Measurements from ENCODE around the gene CNOT3. TPM values are rescaled to one million over a fixed set of nuclear protein-coding genes. Genes with fewer than 3 reads are reported as not detected.

The CNOT3 gene
- total RNA-seq, 1 experiment from 2014 or later = 91.2 TPM

DNA sequence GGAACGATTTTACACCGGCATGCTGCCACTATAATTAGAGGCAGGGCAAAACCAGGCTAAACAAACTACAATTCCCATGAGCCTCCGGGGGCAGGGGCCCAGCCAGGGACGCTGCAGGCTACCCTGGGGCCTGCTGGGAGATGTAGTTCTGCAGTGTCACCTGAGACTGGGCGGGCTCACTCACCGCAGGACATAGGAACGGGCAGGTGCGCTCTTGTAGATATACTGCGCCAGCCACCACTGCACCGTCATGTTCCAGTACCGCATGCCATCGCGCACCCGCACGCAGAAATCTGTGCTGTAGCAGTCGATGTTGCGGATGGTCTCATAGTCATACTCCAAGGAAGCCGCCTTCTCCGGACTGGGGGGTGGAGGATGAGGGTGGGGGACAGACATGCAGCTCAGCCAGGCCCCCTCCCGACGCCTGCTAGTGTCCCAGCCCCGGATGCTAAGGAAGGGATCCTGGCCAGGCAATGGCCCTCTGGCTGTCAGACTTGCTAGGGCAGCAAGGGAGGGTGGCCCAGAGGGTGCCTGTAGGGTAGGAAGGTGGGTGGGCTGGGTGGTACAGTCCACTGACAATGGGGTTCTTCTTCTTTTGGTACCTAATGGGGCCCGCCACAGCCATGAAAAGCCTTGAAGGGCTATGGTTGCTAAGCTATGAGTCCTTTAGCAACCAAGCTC lies 41.2 kb downstream of the CNOT3 start:
- Histone ChIP-seq H4K20me1 (ENCODE audit: control insufficient read depth, insufficient read depth, insufficient read length) (no peaks in the 10 kb centered on the region), H4K5ac (ENCODE audit: insufficient read length, low read depth, low read length) (no peak overlapping the region), H3K56ac (ENCODE audit: insufficient read length, low read depth, low read length) (no peak overlapping the region), H3K9ac (ENCODE audit: extremely low read depth, insufficient read length, low read length) (no peak overlapping the region), H3K23me2 (ENCODE audit: insufficient read length, low read depth, low read length, poor library complexity, severe bottlenecking) (no peaks in the 10 kb centered on the region), H3T11ph (ENCODE audit: low read length) (no peak overlapping the region), H3K18ac (ENCODE audit: insufficient read length, low read depth, low read length) (no peak overlapping the region), H2AK5ac (ENCODE audit: insufficient read length, low read length) (no peak overlapping the region), H4K8ac (replicated peaks; ENCODE audit: insufficient read length, low read depth, low read length) (no peak overlapping the region), H2BK20ac (ENCODE audit: low read depth, low read length, poor library complexity, severe bottlenecking) (no peak overlapping the region), H3K27me3 (ENCODE audit: insufficient read depth, low read length) (no peaks in the 10 kb centered on the region), H3K27ac (ENCODE audit: insufficient read length, low read depth, low read length) (no peak overlapping the region), H3K4me1 (ENCODE audit: insufficient read depth, low read length) (no peaks in the 10 kb centered on the region), H2BK12ac (ENCODE audit: insufficient read length, low read depth, low read length) (no peak overlapping the region), H2AFZ (ENCODE audit: low read length) (no peak overlapping the region), H3K79me2 (ENCODE audit: insufficient read depth, low read length) (no peaks in the 10 kb centered on the region), H3K23ac (ENCODE audit: insufficient read length, low read depth, low read length) (no peak overlapping the region), H3K4ac (ENCODE audit: low read depth, low read length) (no peak overlapping the region), H3K9me3 (ENCODE audit: control insufficient read depth, low read depth, low read length) (no peaks in the 10 kb centered on the region), H3K14ac (ENCODE audit: insufficient read depth, low read length) (no peak overlapping the region), H4K91ac (ENCODE audit: insufficient read length, low read depth, low read length) (no peak overlapping the region), H2BK15ac (ENCODE audit: low read depth, low read length) (no peak overlapping the region), H2BK5ac (ENCODE audit: insufficient read length, low read length) (no peak overlapping the region), H3K4me2 (ENCODE audit: insufficient read depth, insufficient read length, low read length) (no peak overlapping the region), H3K79me1 (ENCODE audit: insufficient read depth, low read depth, low read length, poor library complexity, severe bottlenecking) (no peaks in the 10 kb centered on the region), H2BK120ac (ENCODE audit: low read depth, low read length, poor library complexity, severe bottlenecking) (no peak overlapping the region)
- peak; percentile 87 for DNase-seq
- H3K36me3 Mint-ChIP-seq (ENCODE audit: insufficient read depth in 1 of 3, low read depth in 3 of 3) = peaks cover 19 to 40% (median 27%) of the 10 kb centered on the region in 3 experiments; a peak in 6 of 7 replicates
- H3K27ac Mint-ChIP-seq = no peak overlapping the region
- TF ChIP-seq, protein P1, sequence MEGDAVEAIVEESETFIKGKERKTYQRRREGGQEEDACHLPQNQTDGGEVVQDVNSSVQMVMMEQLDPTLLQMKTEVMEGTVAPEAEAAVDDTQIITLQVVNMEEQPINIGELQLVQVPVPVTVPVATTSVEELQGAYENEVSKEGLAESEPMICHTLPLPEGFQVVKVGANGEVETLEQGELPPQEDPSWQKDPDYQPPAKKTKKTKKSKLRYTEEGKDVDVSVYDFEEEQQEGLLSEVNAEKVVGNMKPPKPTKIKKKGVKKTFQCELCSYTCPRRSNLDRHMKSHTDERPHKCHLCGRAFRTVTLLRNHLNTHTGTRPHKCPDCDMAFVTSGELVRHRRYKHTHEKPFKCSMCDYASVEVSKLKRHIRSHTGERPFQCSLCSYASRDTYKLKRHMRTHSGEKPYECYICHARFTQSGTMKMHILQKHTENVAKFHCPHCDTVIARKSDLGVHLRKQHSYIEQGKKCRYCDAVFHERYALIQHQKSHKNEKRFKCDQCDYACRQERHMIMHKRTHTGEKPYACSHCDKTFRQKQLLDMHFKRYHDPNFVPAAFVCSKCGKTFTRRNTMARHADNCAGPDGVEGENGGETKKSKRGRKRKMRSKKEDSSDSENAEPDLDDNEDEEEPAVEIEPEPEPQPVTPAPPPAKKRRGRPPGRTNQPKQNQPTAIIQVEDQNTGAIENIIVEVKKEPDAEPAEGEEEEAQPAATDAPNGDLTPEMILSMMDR (conservative IDR thresholded peaks at IDR 0.05) = no peak
- WGBS (ENCODE audit: extremely low coverage, insufficient read length, low lambda C conversion rate) = no CpG with 5 or more reads among the region's 23 CpGs
- H3K27me3 Mint-ChIP-seq (ENCODE audit: low read depth) = no peaks in the 10 kb centered on the region
- H3K4me1 Mint-ChIP-seq = peaks cover 3 to 16% of the 10 kb centered on the region in 2 experiments; a peak in 2 of 4 replicates
- no peak overlapping the region for H3K4me3 Mint-ChIP-seq
- H3K9me3 Mint-ChIP-seq = no peaks in the 10 kb centered on the region; a peak in 1 of 5 replicates

Measured in H9 (cell line).